NCI-H1694 (cell line): ENCODE data around the gene TMEM221.

Experiments used
- DNase-seq: peaks from one replicate; lab custom pipeline; 2025; lab: John Stamatoyannopoulos, UW

Gene TMEM221

DNA sequence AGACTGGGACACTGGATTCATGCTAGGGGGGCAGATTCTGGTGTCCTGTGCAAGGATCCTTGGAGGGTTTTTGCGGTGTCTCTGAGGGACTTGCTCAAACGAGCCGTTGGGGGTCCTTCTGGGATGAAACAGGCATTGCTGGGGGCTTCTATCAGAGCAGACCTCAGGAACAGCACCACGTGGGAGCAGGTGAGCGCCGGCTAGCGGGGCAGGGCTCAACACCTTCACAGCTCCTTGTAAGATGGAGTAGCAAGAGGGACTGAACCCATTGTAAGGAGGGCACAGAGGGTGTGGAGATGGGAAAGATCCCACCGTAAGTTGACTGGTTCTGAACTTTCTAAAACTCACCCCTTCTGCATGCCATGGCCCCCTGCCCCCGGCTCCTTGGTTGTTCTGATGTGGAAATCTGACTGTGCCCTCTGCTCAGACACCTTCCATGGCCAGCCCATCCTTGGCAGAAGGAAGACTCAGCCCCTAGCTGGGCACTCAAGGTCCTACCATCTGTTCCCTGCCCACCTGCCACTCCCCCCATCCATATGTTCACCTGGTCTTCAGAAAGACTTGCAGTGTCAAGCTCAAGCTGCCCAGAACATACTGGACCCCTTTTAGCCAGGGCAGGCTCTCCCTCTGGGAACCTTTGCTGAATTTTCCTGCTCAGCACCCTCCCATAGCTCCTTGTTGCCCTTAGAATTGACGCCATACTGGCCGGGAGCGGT, 23.1 kb upstream of the TMEM221 start:
- DNase-seq = no peak

GRCh38 chr19:17470068-17470841, 21.8 kb upstream of the TMEM221 start, which contains the start of gene SLC27A1:
TSS of gene SLC27A1 (plus strand) at chr19:17470524. CDS start at chr19:17470541, 17 bp downstream.
- peak; percentile 96 for DNase-seq

DNA sequence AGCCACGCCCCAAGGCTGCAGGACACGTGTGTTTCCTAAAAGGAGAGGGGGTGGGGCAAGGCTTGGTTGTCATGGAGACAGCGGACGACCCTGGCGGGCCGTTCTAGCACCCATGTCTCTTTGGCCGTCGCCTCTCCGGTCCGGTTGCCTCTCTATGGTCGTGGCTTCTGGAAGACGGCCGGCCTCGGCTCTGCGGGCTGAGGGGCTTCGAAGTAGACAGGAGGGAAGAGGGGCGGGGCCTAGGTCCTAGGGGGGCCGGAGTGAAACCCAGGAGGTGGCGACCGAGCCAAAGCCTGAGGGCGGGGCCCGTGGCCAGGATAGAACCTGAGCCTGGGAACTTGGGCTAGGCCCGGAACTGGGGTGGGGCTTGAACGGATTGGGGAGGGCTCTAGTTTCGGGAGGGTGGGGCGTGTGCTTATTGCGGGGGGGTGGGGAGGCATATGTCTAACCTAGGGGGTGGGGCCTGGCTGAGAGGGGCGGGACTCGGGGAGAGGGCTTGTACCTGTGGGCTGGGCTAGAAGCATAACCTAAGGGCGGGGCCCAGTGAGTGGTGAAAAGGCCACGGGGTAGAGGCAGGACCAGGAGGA, 21.1 kb upstream of the TMEM221 start:
- peak; percentile 81 for DNase-seq

GRCh38 chr19:17469092-17469480, 20.6 kb upstream of the TMEM221 start:
- no peak for DNase-seq

DNA sequence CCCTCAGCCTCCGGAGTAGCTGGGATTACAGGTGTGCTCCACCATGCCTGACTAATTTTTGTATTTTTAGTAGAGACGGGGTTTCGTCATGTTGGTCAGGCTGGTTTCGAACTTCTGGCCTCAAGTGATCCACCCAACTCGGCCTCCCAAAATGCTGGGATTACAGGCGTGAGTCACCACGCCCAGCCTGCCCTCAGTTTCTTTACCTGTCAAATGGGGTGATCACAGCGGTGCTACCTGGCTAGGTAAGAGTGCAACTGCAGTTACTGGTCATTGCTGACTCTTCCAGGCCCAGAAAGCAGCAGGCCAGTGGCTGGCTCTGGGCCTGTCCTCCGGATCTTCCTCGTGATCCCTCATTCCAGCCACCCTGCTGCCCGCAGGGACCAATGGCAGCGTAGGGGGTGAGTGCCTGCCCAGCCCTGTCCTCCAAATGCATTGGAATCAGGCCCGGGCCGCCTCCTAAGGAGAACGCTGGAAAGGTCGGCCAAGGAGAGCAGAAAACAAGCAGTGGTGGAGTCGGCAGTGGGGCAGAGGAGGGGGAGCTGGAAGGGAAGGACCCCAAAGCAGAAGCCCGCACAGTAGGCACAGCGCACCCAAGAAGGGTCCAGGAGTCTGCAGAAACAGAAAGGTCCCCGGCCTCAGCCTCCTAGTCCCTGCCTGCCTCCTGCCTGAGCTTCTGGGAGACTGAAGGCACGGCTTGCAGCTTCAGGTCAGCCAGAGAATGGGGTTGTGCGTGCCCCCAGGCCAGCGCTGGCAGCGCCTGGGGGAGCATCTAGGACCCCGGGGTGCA, 20.0 kb upstream of the TMEM221 start:
- DNase-seq = no peak

GRCh38 chr19:17467471-17468301, 19.2 kb upstream of the TMEM221 start:
- DNase-seq = no peak

DNA sequence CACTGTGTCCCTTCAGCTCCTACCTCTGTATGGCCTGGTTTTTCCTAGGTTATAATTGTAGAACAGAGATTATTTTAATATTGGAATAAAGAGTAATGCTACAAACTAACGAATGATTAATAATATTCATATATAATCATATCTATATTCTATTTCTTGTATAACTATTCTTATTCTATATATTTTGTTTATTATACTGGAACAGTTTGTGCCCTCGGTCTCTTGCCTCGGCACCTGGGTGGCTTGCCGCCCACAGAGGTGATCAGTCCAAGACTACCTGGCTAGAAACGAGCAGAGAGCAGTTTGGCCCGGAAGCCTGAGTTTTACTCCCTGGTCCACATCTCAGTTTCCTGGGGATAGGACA, 18.0 kb upstream of the TMEM221 start:
- DNase-seq = no peak

- no peak for DNase-seq
Measured at GRCh38 chr19:17460372-17461230, 12.1 kb upstream of the TMEM221 start, which contains the start of gene NXNL1. TSS of gene NXNL1 (minus strand) at chr19:17460926. CDS start at chr19:17460869, 57 bp downstream.

DNA sequence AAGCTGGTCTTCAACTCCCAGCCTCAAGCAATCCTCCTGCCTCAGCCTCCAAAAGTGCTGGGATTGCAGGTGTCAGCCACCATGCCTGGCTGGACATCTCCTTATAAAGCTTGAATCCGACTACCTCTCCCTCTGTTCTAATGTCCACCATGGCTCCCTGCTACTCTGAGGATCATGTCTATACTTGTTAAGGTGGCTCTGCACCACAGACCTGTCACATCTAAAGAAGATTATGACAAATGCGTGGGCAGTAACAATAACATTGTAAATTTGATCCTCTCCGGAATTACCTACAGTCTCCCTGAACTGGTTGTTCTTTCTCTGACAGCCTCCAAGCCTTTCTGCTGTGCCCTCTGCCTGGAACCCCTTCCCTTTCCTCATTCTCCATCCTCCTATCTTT, 10.5 kb upstream of the TMEM221 start:
- DNase-seq = no peak

DNA sequence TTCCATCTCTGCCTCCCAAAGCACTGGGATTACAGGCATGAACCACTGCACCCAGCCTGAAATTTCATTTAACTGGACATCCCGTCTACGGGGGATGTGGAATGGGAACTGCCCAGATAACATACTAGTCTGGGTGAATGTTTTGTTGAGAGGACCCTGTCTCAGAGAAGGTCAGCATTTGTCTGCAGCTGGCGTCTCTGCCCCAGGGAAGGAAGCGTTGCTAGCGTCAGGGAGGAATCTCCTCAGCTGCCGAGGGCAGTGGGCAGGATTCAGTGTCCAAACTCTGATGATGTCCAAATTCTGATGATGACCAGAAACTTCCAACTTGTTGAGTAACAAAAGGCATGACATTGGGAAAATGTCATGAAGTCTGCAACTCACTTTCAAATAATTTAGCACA, 9.1 kb upstream of the TMEM221 start:
- DNase-seq = no peak

- DNase-seq = no peak
Measured at GRCh38 chr19:17456127-17456526, 7.7 kb upstream of the TMEM221 start.

DNA sequence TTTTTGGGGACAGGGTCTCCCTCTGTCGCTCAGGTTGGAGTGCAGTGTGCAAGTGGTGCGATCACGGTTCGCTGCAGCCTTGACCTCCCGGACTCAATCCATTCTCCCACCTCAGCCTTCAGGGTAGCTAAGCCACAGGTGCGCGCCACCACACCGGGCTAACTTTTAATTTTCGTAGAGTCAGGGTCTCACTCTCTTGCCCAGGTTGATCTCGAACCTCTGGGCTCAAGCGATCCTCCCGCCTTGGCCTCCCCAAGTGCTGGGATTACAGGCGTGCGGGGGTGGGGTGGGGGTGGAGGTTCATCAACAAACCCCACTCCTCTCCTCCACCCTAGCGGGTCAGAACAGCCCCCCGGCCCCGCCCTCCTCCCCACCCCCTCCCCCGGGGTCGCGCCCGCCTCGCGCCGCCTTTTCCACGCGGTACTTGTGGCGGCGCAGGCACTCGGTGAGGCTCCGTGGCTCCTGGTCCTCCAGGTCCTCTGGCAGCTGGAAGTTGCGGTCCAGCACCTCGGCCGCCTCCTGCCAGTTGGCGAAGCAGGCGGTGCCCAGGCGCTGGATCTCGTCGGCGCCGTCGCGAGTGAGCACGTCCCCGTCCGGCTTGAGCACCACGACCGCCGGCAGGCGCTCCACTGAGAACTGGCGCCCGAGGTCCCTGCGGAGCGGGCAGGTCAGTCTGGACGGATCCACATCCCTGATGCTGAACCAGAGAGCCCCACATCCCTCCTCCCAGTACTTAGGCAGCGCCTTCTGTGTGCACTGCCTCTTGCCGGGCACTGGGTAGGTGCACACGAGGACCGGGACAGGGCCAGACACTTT, 7.0 kb upstream of the TMEM221 start:
- DNase-seq = no peak

DNA sequence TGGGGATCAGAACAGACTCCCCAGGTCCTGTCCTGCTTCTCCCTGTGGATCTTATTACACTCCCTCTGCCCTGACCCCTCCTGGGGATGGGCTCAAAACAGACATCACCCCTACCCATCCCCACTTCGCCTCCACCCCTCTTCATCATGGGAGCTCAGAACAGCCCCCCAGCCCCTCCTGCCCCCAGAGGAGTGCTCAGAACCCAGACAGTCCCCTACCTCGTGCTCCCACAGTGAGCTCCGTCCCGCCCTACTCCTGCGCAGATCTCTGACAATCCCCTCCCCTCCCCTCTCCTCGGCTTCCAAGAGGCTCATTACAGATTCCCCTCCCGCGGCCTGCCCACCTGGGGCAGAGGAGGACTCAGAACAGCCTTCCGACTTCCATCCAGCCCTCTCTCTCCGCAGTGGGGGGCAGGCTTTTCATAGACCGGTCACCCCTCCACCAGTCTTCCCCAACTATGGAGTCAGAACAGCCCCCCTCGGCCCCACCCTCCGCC, 6.2 kb upstream of the TMEM221 start:
- DNase-seq = no peak

DNA sequence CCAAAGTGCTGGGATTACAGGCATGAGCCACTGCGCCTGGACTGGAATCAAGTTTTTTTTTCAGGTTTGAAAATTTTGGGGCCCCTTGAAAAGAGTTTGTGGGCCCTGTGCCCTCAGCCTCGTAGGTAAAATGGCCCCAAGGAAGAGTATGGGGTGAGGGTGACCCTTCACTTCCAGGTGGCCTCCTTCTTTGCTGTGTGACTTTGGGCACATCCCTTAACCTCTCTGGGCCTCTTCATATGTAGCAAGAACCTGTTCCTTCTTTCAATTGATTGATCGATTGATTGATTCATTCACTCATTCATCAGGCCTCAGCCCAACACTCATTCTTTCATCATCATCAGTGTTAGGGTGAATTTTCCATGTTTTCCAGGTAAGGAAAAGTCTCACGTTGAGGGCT, 3.4 kb upstream of the TMEM221 start:
- DNase-seq = no peak

DNA sequence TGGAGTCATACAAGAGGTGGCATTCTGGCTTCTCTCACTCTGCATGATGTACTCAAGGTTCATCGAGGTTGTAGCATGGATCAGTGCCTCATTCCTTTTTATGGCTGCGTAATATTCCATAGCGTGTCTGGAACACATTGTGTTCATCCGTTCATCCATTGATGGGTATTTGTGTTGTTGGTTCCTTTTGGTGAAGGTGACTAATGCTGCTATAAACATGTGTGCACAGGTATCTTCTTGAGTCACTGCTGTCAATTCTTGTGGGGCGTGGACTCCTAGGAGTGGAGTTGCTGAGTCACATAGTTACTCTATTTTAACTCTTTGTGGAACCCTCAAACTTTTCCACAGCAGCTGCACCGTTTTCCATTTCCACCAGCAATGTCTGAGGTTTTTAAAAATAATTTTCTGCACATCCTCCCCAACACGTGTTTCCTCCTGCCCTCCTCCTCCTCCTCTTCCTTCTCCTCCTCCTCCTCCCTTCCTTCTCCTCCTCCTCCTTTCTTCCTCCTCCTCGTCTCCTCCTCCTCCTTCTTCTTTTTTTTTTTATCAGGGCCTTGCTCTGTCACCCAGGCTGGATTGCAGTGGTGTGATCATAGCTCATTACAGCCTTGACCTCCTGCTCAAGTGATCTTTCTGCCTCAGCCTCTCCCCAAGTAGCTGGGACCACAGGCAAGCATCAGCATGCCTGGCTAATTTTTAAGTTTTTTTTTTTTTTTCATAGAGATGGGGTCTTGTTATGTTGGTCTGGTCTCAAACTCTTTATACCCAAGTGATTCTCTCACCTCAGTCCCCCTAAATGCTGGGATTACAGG, 2.0 kb upstream of the TMEM221 start:
- DNase-seq = no peak

- no peak for DNase-seq
Measured at GRCh38 chr19:17447704-17448130, 751 bp downstream of the TMEM221 start.

DNA sequence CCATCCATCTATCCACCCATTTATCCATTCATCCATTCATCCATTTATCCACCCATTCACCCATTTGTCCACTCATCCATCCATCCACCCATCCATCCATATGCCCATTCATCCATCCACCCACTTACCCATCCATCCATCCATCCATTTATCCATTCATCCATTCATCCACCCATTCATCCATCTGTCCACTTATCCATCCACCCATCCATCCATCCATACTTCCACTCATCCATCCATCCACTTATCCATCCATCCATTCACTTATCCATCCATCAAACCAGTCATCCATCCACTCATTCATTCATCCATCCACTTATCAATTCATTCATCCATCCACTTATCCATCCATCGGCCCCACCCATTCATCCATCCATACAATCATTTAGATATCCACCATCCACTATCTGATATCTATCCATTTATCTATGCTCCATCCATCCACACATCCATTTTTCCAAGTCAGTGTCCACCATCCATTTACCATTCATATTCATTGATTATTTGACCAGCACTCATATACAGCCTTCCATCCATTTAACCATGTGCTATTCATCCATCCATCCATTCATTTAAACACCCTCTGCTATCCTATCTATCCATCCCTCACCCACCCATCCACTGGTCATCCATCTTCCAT, 2.8 kb downstream of the TMEM221 start:
- DNase-seq = no peak
